Measurements from ENCODE around the gene RAD23B. TPM values are rescaled to one million over a fixed set of nuclear protein-coding genes. Genes with fewer than 3 reads are reported as not detected.

The RAD23B gene
- total RNA-seq, 1 donor from 2014 or later: 171 TPM

DNA sequence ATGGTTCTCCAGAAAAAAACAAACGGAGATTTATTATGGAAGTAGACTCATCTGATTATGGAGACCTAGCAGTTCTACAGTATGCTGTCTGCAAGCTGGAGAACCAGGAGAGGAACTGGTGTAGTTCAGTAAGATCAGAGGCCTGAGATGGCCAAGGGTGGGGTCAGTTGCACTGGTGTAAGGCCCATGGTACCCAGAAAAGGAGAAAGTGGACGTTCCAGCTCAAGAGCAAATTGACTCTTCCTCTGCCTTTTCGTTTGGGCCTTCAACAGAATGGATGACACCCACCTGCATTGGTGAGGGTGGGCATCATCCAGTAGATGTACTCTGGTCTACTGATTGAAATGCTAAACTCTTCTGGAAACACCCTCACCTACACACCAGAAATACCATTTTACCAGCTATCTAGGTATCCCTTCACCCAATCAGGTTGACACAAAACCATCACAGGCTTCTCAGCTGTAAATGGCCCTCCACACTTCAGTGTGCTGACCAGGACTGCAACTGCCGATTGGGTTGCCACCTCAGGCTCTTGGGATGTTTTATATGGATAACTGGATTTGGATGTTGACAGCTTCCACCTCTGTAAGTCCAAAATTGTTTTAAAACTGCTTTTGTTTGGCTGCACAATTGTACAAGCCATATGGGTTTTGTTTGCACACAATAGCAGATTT is 51.2 kb downstream of the RAD23B start:
- H3K4me3 Mint-ChIP-seq (ENCODE audit: low read depth): no peak overlapping the region
- H3K27ac Mint-ChIP-seq: peak overlapping the region; percentile 86
- peaks cover 36% of the 10 kb centered on the region for H3K36me3 Mint-ChIP-seq (ENCODE audit: insufficient read depth)
- TF ChIP-seq, protein P1, sequence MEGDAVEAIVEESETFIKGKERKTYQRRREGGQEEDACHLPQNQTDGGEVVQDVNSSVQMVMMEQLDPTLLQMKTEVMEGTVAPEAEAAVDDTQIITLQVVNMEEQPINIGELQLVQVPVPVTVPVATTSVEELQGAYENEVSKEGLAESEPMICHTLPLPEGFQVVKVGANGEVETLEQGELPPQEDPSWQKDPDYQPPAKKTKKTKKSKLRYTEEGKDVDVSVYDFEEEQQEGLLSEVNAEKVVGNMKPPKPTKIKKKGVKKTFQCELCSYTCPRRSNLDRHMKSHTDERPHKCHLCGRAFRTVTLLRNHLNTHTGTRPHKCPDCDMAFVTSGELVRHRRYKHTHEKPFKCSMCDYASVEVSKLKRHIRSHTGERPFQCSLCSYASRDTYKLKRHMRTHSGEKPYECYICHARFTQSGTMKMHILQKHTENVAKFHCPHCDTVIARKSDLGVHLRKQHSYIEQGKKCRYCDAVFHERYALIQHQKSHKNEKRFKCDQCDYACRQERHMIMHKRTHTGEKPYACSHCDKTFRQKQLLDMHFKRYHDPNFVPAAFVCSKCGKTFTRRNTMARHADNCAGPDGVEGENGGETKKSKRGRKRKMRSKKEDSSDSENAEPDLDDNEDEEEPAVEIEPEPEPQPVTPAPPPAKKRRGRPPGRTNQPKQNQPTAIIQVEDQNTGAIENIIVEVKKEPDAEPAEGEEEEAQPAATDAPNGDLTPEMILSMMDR (IDR thresholded peaks at IDR 0.05; ENCODE audit: unreplicated experiment): no peak
- no peaks in the 10 kb centered on the region for H3K4me1 Mint-ChIP-seq (ENCODE audit: low read depth)
- H3K9me3 Mint-ChIP-seq (ENCODE audit: low read depth): no peaks in the 10 kb centered on the region
- no peak for DNase-seq (ENCODE audit: low spot score, unreplicated experiment)
- no peaks in the 10 kb centered on the region for H3K27me3 Mint-ChIP-seq

DNA sequence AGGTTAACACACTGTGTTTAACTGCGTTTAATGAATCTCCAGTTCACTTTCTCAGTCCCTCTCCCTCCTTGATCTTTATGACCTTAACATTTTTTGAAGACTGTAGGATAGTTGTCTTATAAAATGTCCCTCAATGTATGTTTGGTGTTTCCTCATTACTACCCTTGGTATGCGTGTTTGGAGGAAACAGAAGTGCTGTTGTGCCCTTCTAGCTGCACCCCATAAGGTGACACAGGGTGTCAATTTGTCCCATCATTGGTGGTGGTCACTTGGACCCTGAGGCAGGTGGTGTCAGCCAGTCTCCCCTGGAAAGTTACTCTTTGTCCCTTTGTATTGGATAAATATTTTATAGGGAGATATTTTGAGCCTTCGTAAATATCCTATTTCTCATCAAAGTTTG is 52.3 kb downstream of the RAD23B start:
- Mint-ChIP-seq H3K9me3 (ENCODE audit: low read depth) (no peaks in the 10 kb centered on the region), H3K4me3 (ENCODE audit: low read depth) (no peak overlapping the region), H3K27ac (peak overlapping the region; percentile 10), H3K27me3 (no peaks in the 10 kb centered on the region), H3K36me3 (ENCODE audit: insufficient read depth) (peaks cover 37% of the 10 kb centered on the region), H3K4me1 (ENCODE audit: low read depth) (no peaks in the 10 kb centered on the region)
- TF ChIP-seq, protein P1 (IDR thresholded peaks at IDR 0.05; ENCODE audit: unreplicated experiment): no peak
- no peak for DNase-seq (ENCODE audit: low spot score, unreplicated experiment)

DNA sequence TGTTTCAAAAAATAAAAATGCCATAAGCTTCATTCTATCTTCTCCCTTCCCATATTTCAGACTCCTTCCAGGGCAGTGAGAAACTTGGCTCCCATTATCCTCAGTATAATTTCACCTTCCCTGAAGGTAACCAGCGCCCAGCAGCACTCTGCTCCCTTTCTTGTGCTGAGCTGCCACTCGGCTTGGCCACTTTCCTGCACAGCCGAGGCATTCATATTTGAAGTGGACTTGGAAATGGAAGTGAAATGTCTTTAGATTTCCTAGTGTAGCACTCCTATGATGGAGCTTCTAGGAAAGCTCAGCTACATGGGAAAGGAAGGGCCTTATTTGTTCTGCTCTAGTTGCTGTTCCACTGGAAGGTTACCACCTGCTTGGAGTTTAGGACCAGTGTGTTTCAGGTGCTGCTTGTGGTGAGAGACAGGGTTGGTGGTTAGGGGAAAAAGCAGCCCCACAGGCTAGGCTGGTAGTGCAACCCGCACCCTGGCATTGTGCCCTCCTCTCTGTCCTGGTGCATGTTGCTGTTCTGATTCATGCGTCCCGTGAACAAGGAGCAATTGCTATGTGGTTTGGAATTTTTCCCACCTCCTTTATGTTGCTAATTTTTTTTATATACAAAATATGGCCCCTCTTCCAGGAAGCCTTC is 53.8 kb downstream of the RAD23B start:
- Mint-ChIP-seq H3K4me3 (ENCODE audit: low read depth) (no peak overlapping the region), H3K4me1 (ENCODE audit: low read depth) (peaks cover 2% of the 10 kb centered on the region), H3K36me3 (ENCODE audit: insufficient read depth) (peaks cover 30% of the 10 kb centered on the region), H3K9me3 (ENCODE audit: low read depth) (no peaks in the 10 kb centered on the region), H3K27ac (peak overlapping the region; percentile 91), H3K27me3 (no peaks in the 10 kb centered on the region)
- no peak for DNase-seq (ENCODE audit: low spot score, unreplicated experiment)
- TF ChIP-seq, protein P1 (IDR thresholded peaks at IDR 0.05; ENCODE audit: unreplicated experiment): no peak

DNA sequence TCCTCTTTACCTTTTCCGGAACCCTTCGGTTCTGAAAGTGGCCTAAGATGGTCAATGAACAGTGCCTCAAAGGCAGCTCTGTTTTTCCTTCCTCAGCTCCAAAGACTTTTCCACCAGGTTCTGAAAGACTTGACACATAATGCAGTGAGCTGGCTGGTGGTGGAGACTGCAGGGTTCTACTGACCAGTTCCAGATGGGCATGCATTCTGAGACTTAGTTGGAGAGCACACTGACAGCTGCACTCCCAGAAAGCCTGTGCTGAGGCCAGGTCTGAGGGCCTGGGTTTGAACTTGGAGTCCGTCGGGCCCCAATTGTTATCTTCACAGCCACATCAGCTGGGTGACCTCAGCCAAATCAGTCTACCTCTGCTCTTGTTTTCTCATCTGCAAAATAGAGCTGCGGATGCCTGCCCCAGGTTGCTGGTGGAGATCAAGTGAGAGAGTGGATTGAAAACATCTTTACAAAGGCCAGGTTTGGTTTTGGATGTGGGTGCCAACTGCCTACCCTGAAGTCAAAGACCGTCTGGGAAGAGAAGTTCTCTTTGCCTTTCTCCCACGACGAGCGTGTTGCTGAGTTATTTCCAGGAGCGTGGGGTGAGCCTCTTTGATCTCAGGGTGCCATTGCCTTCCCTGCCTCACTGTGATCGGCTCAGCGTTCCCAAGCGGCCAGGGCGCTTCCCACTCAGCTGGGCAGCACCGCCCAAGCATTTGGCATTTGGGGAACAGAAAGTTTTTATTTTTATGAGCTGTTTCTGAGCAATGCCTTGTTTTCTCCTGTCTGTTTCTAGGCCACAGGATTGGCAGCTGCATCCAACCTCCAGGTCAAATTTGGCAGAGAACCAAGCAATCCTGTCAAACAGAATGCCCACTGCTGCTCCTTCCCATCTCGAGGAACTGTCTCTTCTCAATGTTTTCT is 54.9 kb downstream of the RAD23B start:
- Mint-ChIP-seq H3K27ac (peak overlapping the region; percentile 59), H3K27me3 (no peaks in the 10 kb centered on the region), H3K9me3 (ENCODE audit: low read depth) (no peaks in the 10 kb centered on the region), H3K4me3 (ENCODE audit: low read depth) (no peak overlapping the region), H3K4me1 (ENCODE audit: low read depth) (peaks cover 7% of the 10 kb centered on the region), H3K36me3 (ENCODE audit: insufficient read depth) (peaks cover 22% of the 10 kb centered on the region)
- no peak for DNase-seq (ENCODE audit: low spot score, unreplicated experiment)
- TF ChIP-seq, protein P1 (IDR thresholded peaks at IDR 0.05; ENCODE audit: unreplicated experiment): no peak

Data from progenitor cell of endocrine pancreas (in vitro differentiated cells).